Nephron (organoid): Measurements from ENCODE around the gene CD36.

Source experiments
- H3K27ac Mint-ChIP-seq, 3 experiments: 2 replicates each; pipeline ENCODE4 v1.8.0; 2020; ENCODE audit warnings: mixed read lengths in 3 of 3, mild to moderate bottlenecking in 2 of 3, moderate library complexity in 1 of 3
- H3K27me3 Mint-ChIP-seq: 2 replicates; pipeline ENCODE4 v1.8.0; 2021; ENCODE audit warnings: low read depth, mild to moderate bottlenecking, moderate library complexity, mixed read lengths
- H3K36me3 Mint-ChIP-seq: 2 replicates; pipeline ENCODE4 v1.8.0; 2020; ENCODE audit warnings: low read depth, mixed read lengths
- H3K4me1 Mint-ChIP-seq: 2 replicates; pipeline ENCODE4 v1.8.0; 2020; ENCODE audit warnings: mixed read lengths
- H3K4me3 Mint-ChIP-seq, 3 experiments: 2 replicates each; pipeline ENCODE4 v1.8.0; 2020; ENCODE audit warnings: mild to moderate bottlenecking in 3 of 3, mixed read lengths in 3 of 3, moderate library complexity in 2 of 3
- H3K9me3 Mint-ChIP-seq: 2 replicates; pipeline ENCODE4 v1.8.0; 2020; ENCODE audit warnings: mixed read lengths
- TF ChIP-seq, protein P1 (sequence below), 3 experiments: fragments of 200-600 bp; sonication (generic); IDR thresholded peaks; one replicate each; pipeline ENCODE4 v1.5.0; 2021; ENCODE audit warnings: antibody characterized with exemption in 3 of 3; ENCODE audit not compliant: unreplicated experiment in 3 of 3

The CD36 gene

DNA sequence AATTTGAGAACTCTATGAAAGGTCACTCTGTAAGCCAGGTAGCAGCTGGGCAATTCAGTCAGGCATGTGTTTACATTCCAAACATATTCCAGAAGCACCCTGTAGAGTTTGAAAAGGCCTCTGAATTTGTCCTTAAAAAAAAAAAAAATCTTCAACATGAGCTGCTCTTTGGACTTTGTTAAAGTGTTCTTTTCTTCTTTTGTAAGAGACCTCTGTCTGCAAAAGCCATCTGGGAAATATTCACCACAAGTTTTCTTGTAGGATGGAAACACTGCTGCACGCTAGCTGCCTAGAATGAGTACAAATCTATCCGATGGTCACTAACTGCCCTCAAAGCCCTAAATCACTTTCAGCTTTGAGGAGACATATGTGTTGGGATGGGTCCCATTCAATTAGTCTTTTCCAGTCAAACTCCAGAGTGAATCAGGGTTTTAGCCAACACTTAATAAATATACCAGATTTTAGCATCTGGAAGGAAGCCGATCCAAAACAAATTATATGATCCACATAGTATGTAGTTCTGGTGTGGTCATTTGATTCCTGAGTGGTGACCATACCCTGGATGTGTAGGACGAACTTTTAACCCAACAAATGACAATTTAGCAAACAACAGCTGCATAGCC lies 85.9 kb downstream of the CD36 start:
- no peak overlapping the region for H3K4me3 Mint-ChIP-seq
- H3K27ac Mint-ChIP-seq = peak overlapping the region; percentile 21 to 64 (median 58)

DNA sequence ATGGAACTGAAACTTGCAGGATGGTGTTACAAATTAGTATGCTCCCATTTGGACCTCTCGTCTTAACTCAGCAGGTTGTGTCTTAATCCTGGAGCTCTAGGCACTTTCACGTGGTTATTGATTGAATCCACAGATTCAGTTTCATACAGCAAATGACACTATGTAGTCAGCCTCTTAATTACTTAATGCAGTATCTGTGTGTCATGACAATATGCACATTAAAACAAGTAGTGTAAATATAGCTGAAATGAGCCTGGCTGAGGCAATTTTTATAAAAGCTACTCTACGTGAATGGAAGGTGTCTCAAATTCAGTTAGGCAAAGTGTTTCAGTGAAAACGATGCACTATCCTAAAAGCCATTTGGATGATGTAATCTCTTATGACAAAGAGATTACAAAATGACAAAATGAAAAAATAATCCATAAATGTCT lies 86.8 kb downstream of the CD36 start:
- Mint-ChIP-seq H3K4me3 (no peak overlapping the region), H3K27ac (peak overlapping the region; percentile 21 to 64 (median 58)), H3K4me1 (peaks cover 59% of the 10 kb centered on the region), H3K9me3 (no peaks in the 10 kb centered on the region), H3K27me3 (peaks cover 3% of the 10 kb centered on the region), H3K36me3 (no peaks in the 10 kb centered on the region)
- TF ChIP-seq, protein P1, sequence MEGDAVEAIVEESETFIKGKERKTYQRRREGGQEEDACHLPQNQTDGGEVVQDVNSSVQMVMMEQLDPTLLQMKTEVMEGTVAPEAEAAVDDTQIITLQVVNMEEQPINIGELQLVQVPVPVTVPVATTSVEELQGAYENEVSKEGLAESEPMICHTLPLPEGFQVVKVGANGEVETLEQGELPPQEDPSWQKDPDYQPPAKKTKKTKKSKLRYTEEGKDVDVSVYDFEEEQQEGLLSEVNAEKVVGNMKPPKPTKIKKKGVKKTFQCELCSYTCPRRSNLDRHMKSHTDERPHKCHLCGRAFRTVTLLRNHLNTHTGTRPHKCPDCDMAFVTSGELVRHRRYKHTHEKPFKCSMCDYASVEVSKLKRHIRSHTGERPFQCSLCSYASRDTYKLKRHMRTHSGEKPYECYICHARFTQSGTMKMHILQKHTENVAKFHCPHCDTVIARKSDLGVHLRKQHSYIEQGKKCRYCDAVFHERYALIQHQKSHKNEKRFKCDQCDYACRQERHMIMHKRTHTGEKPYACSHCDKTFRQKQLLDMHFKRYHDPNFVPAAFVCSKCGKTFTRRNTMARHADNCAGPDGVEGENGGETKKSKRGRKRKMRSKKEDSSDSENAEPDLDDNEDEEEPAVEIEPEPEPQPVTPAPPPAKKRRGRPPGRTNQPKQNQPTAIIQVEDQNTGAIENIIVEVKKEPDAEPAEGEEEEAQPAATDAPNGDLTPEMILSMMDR (IDR thresholded peaks at IDR 0.05; ENCODE audit: unreplicated experiment in 3 of 3) = no peak

More for the DNA sequence above, 85.9 kb downstream of the CD36 start:
- TF ChIP-seq, protein P1 (IDR thresholded peaks at IDR 0.05; ENCODE audit: unreplicated experiment in 3 of 3) = no peak
- Mint-ChIP-seq H3K4me1 (peaks cover 51% of the 10 kb centered on the region), H3K9me3 (peaks cover under 1% of the 10 kb centered on the region), H3K36me3 (no peaks in the 10 kb centered on the region), H3K27me3 (peaks cover 3% of the 10 kb centered on the region)
